ENCODE measurements around the gene TP53BP2. TPM values are rescaled to one million over a fixed set of nuclear protein-coding genes. Genes with fewer than 3 reads are reported as not detected.

The TP53BP2 gene
- total RNA-seq, 1 donor from 2014 or later, result 31.9 TPM

DNA sequence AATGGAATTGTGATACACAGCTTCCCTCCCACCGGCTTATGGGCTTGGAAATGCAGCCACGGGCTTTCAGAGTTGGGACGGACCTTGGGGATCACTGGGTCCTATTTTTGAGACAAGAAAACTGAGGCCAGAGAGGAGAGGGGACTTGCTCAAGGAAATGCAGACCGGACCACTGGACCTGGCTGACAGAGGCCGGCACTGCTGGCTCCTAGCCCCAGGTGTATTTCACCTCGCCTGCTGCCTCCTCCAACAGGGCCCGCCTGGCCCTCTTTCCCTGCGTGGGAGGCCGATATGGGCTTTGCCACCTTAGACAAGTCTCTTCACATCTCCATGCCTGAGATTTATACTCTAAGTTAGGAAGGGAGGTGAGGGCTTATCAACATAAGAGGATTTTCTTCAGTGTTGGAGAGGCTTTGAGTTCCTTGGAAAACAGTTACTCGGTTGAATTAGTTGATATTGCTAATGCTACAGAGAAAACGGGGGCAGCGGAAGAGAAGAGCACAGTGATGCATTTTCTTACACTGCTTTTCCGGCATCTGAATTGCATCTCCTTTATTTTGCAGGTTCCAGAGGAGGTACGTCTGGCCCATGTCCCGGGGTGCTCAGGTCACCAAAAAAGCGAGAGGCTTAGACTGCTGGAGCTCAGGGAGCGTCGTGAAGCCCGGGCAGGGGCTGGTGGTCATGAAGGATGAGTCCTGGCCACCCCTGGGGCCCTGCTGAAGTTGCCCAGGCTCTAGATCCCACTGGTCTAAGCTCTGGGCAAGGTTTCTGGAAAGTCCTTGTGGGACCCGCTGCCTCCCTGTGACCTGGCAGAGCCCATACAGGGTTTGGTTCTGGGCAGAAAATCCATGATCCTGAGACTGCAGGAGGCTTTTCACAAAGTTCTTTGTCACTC, 88.7 kb downstream of the TP53BP2 start:
- H3K36me3 ChIP-seq, result peaks cover 5 to 83% of the 10 kb centered on the region in 2 donors
- no peak overlapping the region for H3K27ac ChIP-seq
- no peak for DNase-seq (ENCODE audit: extremely low spot score in 2 of 2)
- H3K9me3 ChIP-seq, result no peaks in the 10 kb centered on the region
- H3K4me3 ChIP-seq, result no peak overlapping the region
- no peaks in the 10 kb centered on the region for H3K4me1 ChIP-seq
- H3K27me3 ChIP-seq, result no peaks in the 10 kb centered on the region
- intact Hi-C loops (cut with DNase I), result no loop called here
- TF ChIP-seq POLR2A (IDR thresholded peaks at IDR 0.05) (no peak), POLR2AphosphoS5 (IDR thresholded peaks at IDR 0.05; ENCODE audit: insufficient read depth in 1 of 2, low read depth in 1 of 2) (no peak)
- TF ChIP-seq, protein P1, sequence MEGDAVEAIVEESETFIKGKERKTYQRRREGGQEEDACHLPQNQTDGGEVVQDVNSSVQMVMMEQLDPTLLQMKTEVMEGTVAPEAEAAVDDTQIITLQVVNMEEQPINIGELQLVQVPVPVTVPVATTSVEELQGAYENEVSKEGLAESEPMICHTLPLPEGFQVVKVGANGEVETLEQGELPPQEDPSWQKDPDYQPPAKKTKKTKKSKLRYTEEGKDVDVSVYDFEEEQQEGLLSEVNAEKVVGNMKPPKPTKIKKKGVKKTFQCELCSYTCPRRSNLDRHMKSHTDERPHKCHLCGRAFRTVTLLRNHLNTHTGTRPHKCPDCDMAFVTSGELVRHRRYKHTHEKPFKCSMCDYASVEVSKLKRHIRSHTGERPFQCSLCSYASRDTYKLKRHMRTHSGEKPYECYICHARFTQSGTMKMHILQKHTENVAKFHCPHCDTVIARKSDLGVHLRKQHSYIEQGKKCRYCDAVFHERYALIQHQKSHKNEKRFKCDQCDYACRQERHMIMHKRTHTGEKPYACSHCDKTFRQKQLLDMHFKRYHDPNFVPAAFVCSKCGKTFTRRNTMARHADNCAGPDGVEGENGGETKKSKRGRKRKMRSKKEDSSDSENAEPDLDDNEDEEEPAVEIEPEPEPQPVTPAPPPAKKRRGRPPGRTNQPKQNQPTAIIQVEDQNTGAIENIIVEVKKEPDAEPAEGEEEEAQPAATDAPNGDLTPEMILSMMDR (IDR thresholded peaks at IDR 0.05), result no peak

DNA sequence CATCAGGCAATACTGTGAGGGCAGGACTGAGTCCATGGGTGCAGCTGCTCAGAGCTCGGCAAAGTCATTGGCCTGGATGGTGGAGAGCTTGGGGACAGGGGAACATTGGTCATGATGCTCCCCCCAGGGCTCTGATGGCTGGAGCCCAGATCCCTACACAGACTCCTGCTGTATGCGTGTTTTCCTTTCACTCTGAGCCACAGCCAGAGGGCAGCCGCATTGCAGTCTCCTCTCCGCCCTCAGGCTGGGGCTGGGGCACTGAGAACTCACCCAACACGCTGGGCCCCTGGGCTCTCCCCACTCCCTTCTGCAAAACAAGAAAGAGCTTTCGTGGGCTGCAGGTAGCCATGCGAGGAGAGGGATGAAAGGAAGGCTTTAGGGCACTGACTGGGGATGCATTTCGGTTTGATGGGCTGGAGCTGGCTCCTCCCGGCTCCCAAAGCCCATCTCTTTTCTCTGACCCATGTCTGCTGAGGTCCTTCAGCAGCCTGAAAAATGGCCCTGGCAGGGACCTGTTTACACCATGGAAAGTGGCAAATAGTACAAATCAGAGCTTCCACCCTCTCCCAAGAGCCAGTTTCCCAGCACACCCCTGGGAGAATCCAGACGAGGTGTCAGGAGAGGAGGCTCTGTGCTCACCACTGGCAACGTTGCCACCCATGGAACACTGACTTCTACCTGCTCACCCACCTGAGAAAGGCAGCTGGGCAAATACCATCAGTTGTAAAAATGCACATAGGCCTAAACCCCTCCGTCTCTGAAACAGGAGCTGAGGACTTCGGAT, 89.6 kb downstream of the TP53BP2 start:
- intact Hi-C loops (cut with DNase I), result no loop called here
- H3K4me1 ChIP-seq, result no peaks in the 10 kb centered on the region
- H3K9me3 ChIP-seq, result no peaks in the 10 kb centered on the region
- no peak overlapping the region for H3K4me3 ChIP-seq
- no peak overlapping the region for H3K27ac ChIP-seq
- H3K27me3 ChIP-seq, result no peaks in the 10 kb centered on the region
- TF ChIP-seq, protein P1 (IDR thresholded peaks at IDR 0.05), result no peak
- TF ChIP-seq POLR2A (IDR thresholded peaks at IDR 0.05) (no peak), POLR2AphosphoS5 (IDR thresholded peaks at IDR 0.05; ENCODE audit: insufficient read depth in 1 of 2, low read depth in 1 of 2) (no peak)
- peaks cover 5 to 83% of the 10 kb centered on the region in 2 donors for H3K36me3 ChIP-seq
- no peak for DNase-seq (ENCODE audit: extremely low spot score in 2 of 2)

DNA sequence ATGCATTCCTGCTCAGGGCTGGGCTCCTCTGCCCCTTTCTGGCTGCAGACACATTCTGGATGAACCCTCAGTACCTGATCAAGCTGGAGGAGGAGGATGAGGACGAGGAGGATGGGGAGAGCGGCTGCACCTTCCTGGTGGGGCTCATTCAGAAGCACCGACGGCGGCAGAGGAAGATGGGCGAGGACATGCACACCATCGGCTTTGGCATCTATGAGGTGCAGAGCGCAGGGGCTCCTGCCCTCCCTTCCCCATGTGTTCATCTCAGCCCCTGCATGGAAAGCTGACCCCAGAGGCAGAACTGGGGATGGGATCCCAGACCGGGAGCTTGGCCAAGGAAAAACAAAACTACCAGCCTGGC, 90.3 kb downstream of the TP53BP2 start:
- DNase-seq (ENCODE audit: extremely low spot score in 2 of 2), result no peak
- intact Hi-C loops (cut with DNase I), result no loop called here
- TF ChIP-seq, protein P1 (IDR thresholded peaks at IDR 0.05), result no peak
- TF ChIP-seq POLR2A (IDR thresholded peaks at IDR 0.05), result no peak
- TF ChIP-seq POLR2AphosphoS5 (IDR thresholded peaks at IDR 0.05; ENCODE audit: insufficient read depth in 1 of 2, low read depth in 1 of 2), result no peak
- H3K27me3 ChIP-seq, result no peaks in the 10 kb centered on the region
- no peaks in the 10 kb centered on the region for H3K4me1 ChIP-seq
- H3K27ac ChIP-seq, result no peak overlapping the region
- H3K9me3 ChIP-seq, result no peaks in the 10 kb centered on the region
- H3K4me3 ChIP-seq, result no peak overlapping the region
- peaks cover 5 to 83% of the 10 kb centered on the region in 2 donors for H3K36me3 ChIP-seq

DNA sequence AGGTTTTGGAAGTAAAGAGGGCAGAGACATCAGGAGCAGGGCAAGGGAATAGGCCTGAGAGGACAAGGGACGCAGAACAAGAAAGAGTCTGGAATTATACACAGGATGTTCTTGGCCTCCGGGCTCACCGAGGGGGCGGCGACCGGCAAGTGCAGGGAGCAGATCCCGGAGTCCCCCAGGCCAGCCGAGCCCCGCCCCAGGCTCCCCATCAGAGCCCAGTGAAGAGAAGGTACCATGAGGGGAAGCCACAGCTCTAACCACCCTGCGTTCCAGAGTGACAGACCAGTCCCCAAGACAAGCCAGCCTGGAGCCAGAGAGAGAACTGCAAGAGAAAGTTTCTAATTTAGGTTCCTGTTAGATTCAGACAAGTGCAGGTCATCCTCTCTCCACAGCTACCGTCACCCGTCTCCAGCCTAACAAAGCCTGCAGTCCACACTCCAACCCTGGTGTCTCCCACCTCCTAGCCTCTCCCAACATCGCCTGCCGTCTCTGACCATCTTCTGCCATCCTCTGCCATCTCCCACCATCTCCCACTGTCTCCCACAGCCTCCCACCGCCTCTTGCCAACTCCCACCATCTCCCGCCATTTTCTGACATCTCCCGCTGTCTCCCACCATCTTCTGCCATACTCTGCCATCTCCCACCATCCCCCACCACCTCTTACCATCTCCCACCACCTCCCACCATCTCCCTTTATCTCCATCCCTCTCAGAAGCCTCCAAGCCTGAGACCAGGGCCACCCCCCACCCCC, 90.9 kb downstream of the TP53BP2 start:
- H3K36me3 ChIP-seq, result peaks cover 5 to 83% of the 10 kb centered on the region in 2 donors
- intact Hi-C loops (cut with DNase I), result no loop called here
- no peak for DNase-seq (ENCODE audit: extremely low spot score in 2 of 2)
- no peaks in the 10 kb centered on the region for H3K27me3 ChIP-seq
- H3K9me3 ChIP-seq, result no peaks in the 10 kb centered on the region
- no peak overlapping the region for H3K27ac ChIP-seq
- H3K4me1 ChIP-seq, result no peaks in the 10 kb centered on the region
- no peak overlapping the region for H3K4me3 ChIP-seq
- no peak for TF ChIP-seq POLR2AphosphoS5 (IDR thresholded peaks at IDR 0.05; ENCODE audit: insufficient read depth in 1 of 2, low read depth in 1 of 2)
- TF ChIP-seq, protein P1 (IDR thresholded peaks at IDR 0.05), result no peak
- TF ChIP-seq POLR2A (IDR thresholded peaks at IDR 0.05), result no peak
